K562 (cell line): ENCODE data around the gene INCA1. TPM values are rescaled to one million over a fixed set of nuclear protein-coding genes. Genes with fewer than 3 reads are reported as not detected.
A peak's percentile ranks its signal among the peaks of the same experiment; 100 is the strongest.

Experiments used
- ASH1L ChIP-seq: fragments of 450-650 bp; IDR thresholded peaks from 2 replicates; pipeline ENCODE4 v1.6.1; 2018; ENCODE audit warnings: borderline replicate concordance, mild to moderate bottlenecking, low read depth; ENCODE audit not compliant: partially characterized antibody
- CBX3 ChIP-seq, 2 experiments: IDR thresholded peaks; 1 replicate in 1 of 2; 2 replicates in 1 of 2; pipeline ENCODE4 v1.6.1; 2012; ENCODE audit warnings: inconsistent platforms in 2 of 2, low read length in 2 of 2, borderline replicate concordance in 1 of 2, control low read depth in 1 of 2
- ETV5 ChIP-seq: sonication (generic); formaldehyde crosslinking; IDR thresholded peaks from 2 replicates; pipeline ENCODE4 v1.4.0; 2020; ENCODE audit warnings: low read depth, mild to moderate bottlenecking, missing genetic modification reagents
- HBP1 ChIP-seq: fragments of 450-650 bp; formaldehyde crosslinking; IDR thresholded peaks from 2 replicates; pipeline ENCODE4 v1.4.0; 2022; ENCODE audit warnings: missing genetic modification characterization
- KDM5B ChIP-seq: fragments of 200-600 bp; sonication (generic); IDR thresholded peaks from 2 replicates; pipeline ENCODE4 v1.6.1; 2012; ENCODE audit warnings: low read depth, mild to moderate bottlenecking, moderate library complexity, low read length, control low read depth, inconsistent platforms; ENCODE audit not compliant: insufficient replicate concordance
- KLF10 ChIP-seq: fragments of 250-450 bp; sonication (Bioruptor Pico); IDR thresholded peaks from 2 replicates; pipeline ENCODE4 v1.6.1; 2021; ENCODE audit warnings: matching md5 sums
- MTF1 ChIP-seq: fragments of 250-450 bp; sonication (Bioruptor Pico); IDR thresholded peaks from 2 replicates; pipeline ENCODE4 v1.9.0; 2021; ENCODE audit warnings: moderate library complexity, mild to moderate bottlenecking, inconsistent platforms, borderline replicate concordance
- NFIC ChIP-seq: fragments of 450-650 bp; IDR thresholded peaks from 2 replicates; pipeline ENCODE4 v1.6.1; 2017; ENCODE audit warnings: mild to moderate bottlenecking, inconsistent platforms
- NR2C1 ChIP-seq, 2 experiments: fragments of 450-650 bp; IDR thresholded peaks; 2 replicates each; pipeline ENCODE4 v1.6.1; 2017; ENCODE audit warnings: mild to moderate bottlenecking in 2 of 2, antibody characterized with exemption in 1 of 2, inconsistent platforms in 1 of 2, missing compliant biosample characterization in 1 of 2, missing genetic modification characterization in 1 of 2
- PCBP1 ChIP-seq: fragments of 200-400 bp; formaldehyde crosslinking; IDR thresholded peaks from 2 replicates; pipeline ENCODE4 v1.6.1; 2018; ENCODE audit warnings: mild to moderate bottlenecking, low read depth, low read length; ENCODE audit not compliant: poor library complexity, severe bottlenecking
- PHB2 ChIP-seq: fragments of 450-650 bp; IDR thresholded peaks from 2 replicates; pipeline ENCODE4 v1.6.1; 2017; ENCODE audit warnings: low read depth
- POLR3A ChIP-seq: IDR thresholded peaks from 2 replicates; pipeline ENCODE4 v1.6.1; 2011; ENCODE audit warnings: borderline replicate concordance, mild to moderate bottlenecking, moderate library complexity; ENCODE audit not compliant: insufficient read length, insufficient read depth; ENCODE audit errors: extremely low read depth
- RBM34 ChIP-seq: fragments of 200-400 bp; formaldehyde crosslinking; IDR thresholded peaks from 2 replicates; pipeline ENCODE4 v1.6.1; 2018; ENCODE audit warnings: low read length, borderline replicate concordance; ENCODE audit not compliant: insufficient read depth
- SMARCA4 ChIP-seq: fragments of 450-650 bp; IDR thresholded peaks from 2 replicates; pipeline ENCODE4 v1.6.1; 2016
- SUPT5H ChIP-seq: fragments of 450-650 bp; IDR thresholded peaks from 2 replicates; pipeline ENCODE4 v1.6.1; 2016
- TAF9B ChIP-seq: fragments of 450-650 bp; IDR thresholded peaks from 2 replicates; pipeline ENCODE4 v1.6.1; 2018; ENCODE audit warnings: mild to moderate bottlenecking; ENCODE audit not compliant: partially characterized antibody
- TFAP4 ChIP-seq: sonication (generic); formaldehyde crosslinking; IDR thresholded peaks from 2 replicates; pipeline ENCODE4 v1.8.0; 2022; ENCODE audit warnings: missing genetic modification reagents, mild to moderate bottlenecking, moderate library complexity, borderline replicate concordance
- VEZF1 ChIP-seq: fragments of 200-800 bp; sonication (Bioruptor generic); IDR thresholded peaks from 2 replicates; pipeline ENCODE4 v1.6.1; 2017; ENCODE audit warnings: missing genetic modification characterization, missing compliant biosample characterization
- XRCC3 ChIP-seq: fragments of 450-650 bp; IDR thresholded peaks from 2 replicates; pipeline ENCODE4 v1.6.1; 2017; ENCODE audit warnings: mild to moderate bottlenecking, moderate library complexity
- ZC3H4 ChIP-seq: sonication (generic); formaldehyde crosslinking; IDR thresholded peaks from 2 replicates; pipeline ENCODE4 v1.9.0; 2021; ENCODE audit warnings: missing genetic modification reagents, borderline replicate concordance
- ZNF184 ChIP-seq: sonication (generic); formaldehyde crosslinking; IDR thresholded peaks from 2 replicates; pipeline ENCODE4 v1.5.0; 2020; ENCODE audit warnings: missing genetic modification reagents
- ZNF197 ChIP-seq: fragments of 200-800 bp; sonication (Bioruptor generic); IDR thresholded peaks from 2 replicates; pipeline ENCODE4 v1.6.1; 2016; ENCODE audit warnings: low read depth, missing genetic modification characterization, missing compliant biosample characterization
- ZNF75A ChIP-seq: fragments of 450-650 bp; formaldehyde crosslinking; IDR thresholded peaks from 2 replicates; pipeline ENCODE4 v1.4.0; 2020; ENCODE audit warnings: mild to moderate bottlenecking
- ZNF780A ChIP-seq: fragments of 250-450 bp; sonication (Bioruptor Pico); IDR thresholded peaks from 2 replicates; pipeline ENCODE4 v1.5.0; 2021; ENCODE audit warnings: mild to moderate bottlenecking
- polyA plus RNA-seq, 8 experiments: library from polyadenylated mRNA; depleted of rRNA in 4 of 8; stranded (reverse) in 5 of 8; unstranded in 3 of 8; fragments of >200 nt; fragmentation: Nextera tagmentation in 2 of 8; fragmentation: Illumina TruSeq in 1 of 8; extraction: Ambion mirVana in 2 of 8; extraction: Trizol in 1 of 8; gene quantifications; 2 replicates each; pipeline versions ENCODE4 v1.2.1 to v1.2.3, GENCODE V29; 2011 to 2014; ENCODE audit warnings: inconsistent platforms in 1 of 8, missing spikeins in 1 of 8
- total RNA-seq, 7 experiments: library from RNA; depleted of rRNA in 6 of 7; stranded (reverse); fragments of >200 nt in 6 of 7; fragmentation: Illumina TruSeq in 2 of 7; extraction: Trizol in 2 of 7; gene quantifications; 2 replicates each; pipeline versions ENCODE4 v1.2.1 to v1.2.3, GENCODE V29; 2011 to 2021; ENCODE audit warnings: low replicate concordance in 1 of 7

INCA1 gene
- total and polyA plus RNA-seq, 9 of the 15 experiments (the other 6 are each of a cell fraction or from before 2014, with no cell fraction given), result 0.08 to 0.50 (median 0.13) TPM; not detected in 4

GRCh38 chr17:4939796-4940554 is 57.3 kb downstream of the INCA1 start, which contains the start of the genes RNF167 and SLC25A11 (continued):
- TF ChIP-seq PHB2 (no peak), CBX3 (IDR thresholded peaks at IDR 0.05; ENCODE audit: borderline replicate concordance in 1 of 2, low read length in 2 of 2) (no peak), VEZF1 (CRISPR knock-in tag) (peak; percentile 50; the same call in 1 of the 2 replicates), RBM34 (no peak), TFAP4 (CRISPR knock-in tag) (peak; percentile 85; the same call in 1 of the 2 replicates), MTF1 (CRISPR knock-in tag) (no peak), NR2C1 (IDR thresholded peaks at IDR 0.05) (no peak), NR2C1 (tag; IDR thresholded peaks at IDR 0.05) (no peak), ZNF184 (CRISPR knock-in tag) (no peak), KDM5B (peak; percentile 78), ETV5 (CRISPR knock-in tag) (peak; percentile 32; the same call in 1 of the 2 replicates), POLR3A (no peak), ZNF75A (CRISPR knock-in tag) (no peak), HBP1 (no peak), PCBP1 (no peak), ZNF197 (CRISPR knock-in tag) (0 out of 2 replicates have a peak, but pooled peaks have one; percentile 14), NFIC (no peak; the same call in 1 of the 2 replicates), SUPT5H (peak; percentile 74), ASH1L (peak; percentile 82), TAF9B (no peak), XRCC3 (no peak), ZNF780A (no peak), SMARCA4 (no peak), KLF10 (CRISPR knock-in tag) (no peak), ZC3H4 (CRISPR knock-in tag) (no peak)
